NCI-H2196 (cell line): ENCODE data around the gene RBBP8NL.

Source experiments
- DNase-seq: peaks from one replicate; lab custom pipeline; 2025; ENCODE audit not compliant: unreplicated experiment; lab: John Stamatoyannopoulos, UW

RBBP8NL gene

DNA sequence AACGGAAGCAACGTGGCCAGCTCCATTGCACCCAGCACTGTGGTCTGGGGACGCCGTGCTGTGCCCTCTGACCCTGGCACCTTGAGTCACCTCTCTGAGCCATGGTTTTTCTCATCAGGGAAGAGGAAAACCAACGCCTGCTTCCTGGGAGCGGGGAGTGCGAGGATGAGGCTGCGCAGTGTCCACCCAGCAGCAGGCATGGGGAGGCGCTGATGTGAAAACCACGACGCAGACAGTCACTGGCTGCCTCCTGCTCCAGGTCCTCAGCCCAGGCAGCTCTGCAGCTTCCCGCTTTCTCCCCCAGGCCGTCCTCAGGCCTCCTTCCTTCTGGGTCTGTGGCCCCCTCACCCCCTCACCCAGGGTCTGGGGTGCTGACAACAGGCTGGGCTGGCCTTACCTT lies 34.5 kb upstream of the RBBP8NL start:
- DNase-seq, result no peak

DNA sequence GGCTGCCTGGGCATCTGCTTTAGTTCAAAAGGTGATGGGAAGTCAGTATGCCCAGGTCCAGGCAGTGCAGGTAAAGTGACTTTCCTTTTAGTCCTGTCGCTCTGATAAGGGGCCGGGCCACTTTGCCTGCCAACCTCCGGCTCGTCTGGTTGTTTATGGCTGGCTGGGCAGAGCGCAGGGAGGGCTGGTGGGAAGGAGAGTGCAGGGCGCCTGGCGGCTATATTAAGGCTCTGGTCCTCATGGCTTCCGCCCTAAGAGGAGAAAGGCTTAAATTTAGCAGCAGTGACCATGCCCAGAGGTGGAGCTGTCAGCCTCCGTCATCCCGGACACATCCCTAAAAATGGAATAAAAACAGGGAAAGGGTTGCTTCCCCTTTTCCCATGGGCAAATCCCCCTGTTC lies 33.8 kb upstream of the RBBP8NL start:
- DNase-seq, result no peak

DNA sequence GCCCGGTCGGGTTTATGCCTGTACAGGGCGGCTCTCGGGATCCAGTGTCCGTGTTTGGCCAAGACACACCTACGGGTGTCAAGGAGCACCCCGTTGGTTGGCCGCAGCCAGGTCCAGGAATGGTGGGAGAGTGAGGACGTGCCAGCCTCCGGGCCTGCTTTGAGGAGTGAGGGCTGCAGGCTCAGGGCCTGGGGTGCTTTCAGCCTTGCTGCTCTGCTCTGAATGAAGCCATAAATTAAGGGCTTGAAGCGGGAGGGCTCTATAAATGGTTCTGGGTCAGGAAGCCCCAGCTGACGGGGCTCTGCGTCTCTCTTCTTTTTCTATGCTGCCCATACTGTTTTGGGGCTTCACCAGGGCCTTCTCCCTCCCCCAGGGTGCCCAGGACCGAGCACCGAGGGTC lies 33.3 kb upstream of the RBBP8NL start:
- DNase-seq, result no peak

DNA sequence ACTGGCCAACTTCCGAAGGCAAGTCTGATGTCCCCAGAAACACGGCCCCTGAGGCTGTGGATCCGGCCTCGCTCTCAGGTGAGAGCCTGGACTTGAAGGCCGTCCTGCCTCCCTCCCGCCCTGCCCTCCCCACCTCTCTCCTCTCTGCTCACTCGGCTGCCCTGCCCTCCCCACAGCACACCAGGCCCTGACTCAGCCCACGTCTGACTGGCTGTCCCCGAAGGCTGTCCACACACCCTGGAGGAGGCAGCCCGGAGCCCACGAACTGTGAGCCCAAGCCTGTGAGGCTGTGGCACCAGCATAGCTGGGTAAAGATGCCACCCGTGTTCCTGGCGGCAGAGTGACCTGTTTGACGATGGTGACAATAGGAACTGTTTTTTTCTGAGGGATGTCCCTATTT lies 32.1 kb upstream of the RBBP8NL start:
- no peak for DNase-seq

DNA sequence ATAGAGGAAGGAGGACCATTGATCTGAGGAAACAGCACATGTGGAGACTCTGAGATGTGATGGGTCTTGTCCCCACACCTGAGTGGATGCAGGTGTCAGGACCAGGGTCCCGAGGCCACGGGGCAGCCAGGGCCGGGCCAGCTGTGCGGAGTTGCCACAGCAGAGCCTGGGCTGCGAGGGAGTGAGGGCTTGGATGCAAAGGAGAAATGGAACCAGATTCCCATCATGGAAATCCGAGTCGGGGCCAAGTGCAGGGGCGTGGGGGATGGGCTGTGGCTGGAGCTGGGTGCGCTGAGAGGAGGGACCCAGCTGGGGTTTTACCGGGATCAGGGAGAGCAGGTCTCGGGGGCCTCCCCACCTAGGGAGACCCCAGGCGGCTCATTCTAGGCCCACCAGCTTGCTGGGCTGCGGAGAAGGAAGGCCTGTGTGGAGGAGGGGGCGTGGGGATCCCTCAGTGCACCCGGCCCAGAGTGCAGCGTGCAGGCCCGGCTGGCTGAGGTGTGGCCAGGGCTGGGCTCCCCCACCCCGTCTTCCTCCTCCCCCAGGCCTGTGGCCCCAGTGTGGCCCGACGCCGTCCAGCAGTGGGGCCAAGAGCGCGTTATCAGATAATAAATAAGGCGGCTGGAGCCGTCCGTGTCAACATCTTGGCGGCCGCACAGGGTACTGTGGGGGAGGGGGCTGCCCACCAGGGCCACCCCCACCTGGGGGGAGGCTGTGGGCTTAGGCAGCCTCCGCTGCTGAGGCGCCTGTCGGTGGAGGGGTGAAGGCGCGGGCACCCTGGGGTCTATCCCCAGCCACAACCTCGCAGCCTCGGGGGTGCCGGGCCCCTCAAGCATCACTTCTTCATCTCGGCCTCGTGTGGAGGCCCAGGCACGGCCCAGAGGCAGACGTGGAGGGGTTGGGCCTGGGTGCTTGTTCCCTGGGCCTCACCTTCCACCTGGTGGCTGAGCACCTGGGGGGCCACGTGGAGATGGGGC lies 31.2 kb upstream of the RBBP8NL start:
- DNase-seq, result no peak

DNA sequence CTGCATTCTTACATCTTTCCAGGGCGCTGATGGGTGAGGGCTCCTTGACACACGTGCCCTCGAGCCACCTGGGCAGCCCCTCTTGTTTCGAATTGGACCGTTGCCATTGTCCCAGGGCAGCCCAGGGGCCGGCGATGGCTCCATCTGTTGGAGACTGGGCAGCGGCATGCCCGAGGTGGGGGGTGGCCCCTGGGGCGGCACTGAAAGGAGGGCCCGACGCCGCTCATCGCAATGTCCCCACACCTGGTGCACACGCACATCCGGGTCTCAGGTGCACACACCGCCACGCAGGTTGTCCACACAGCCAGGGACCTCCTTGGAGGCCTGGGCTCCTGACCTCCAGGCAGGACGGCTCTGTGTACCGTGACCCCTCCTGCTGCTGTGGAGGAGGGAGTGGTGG lies 30.5 kb upstream of the RBBP8NL start:
- DNase-seq, result no peak

DNA sequence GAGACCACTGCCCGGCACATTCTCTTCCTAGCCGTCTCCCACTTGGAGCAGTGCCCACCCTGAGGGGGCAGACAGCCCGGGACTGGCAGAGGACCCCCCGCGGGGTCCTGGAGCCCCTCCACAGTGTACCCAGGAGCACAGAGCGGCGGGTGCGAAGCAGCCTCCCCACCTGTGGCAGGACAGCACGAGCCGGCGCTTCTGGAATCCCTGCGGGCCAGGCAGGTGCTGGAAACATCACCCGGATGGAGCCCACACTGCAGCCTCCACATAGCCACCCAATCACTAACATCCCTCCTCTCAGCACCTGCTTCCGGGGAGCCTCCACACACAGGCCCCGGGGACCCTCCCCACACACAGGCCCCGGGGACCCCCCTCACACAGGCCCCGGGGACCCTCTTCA lies 29.8 kb upstream of the RBBP8NL start:
- DNase-seq, result no peak

DNA sequence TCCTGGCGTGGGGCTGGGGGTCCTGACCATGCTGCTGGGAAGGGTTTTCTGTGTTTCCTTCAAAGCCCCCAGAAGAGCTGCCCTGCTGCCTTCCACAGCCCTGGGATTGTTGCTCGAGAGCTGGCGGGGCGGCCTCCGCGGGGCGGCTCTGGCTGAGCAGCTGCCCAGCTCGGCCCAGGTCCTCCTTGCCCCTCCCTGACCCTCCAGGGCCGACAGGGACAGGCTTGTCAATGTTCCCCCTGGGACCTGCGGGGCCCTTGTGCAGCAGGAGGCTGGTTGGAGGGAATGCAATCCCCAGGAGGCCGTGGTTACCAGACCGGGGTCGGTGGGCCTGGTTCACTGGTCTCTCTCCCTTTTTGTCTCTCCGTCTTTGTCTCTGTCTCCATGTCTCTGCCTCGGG lies 28.6 kb upstream of the RBBP8NL start:
- DNase-seq, result no peak

DNA sequence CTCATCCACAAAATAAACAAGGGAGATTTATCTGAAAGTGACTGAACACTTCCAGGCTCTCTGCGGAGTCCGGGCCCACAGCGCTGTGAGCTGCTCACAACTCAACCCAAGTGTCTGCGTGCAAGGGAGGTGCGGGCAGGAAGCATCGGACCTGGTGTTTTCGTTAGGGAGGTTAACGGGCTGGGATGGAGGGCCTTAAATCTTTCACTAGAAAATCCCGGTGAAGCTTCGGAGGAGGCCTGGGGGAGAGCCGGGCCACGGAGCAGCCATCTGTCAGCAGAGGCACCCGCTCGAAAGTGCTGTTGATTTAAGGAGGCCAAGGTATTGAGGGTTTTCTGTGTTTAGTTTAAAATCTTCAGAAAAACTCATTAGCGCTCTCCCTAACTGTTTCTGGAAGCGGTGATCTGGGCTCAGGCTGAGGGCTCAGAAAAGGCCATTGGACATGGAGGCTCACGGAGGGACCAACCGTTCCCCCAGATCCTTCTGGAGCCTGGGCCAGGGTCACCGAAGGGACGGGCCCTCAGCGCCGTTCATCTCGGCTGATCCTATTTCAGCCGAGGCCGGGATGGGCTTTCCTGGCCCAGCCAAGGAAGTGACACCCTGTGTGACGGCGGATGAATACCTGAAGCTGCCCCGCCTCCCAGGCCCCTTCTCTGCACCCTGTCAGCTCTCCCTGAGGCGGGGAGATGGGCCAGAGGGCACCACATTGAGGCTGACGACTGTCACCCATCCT lies 27.7 kb upstream of the RBBP8NL start:
- no peak for DNase-seq

DNA sequence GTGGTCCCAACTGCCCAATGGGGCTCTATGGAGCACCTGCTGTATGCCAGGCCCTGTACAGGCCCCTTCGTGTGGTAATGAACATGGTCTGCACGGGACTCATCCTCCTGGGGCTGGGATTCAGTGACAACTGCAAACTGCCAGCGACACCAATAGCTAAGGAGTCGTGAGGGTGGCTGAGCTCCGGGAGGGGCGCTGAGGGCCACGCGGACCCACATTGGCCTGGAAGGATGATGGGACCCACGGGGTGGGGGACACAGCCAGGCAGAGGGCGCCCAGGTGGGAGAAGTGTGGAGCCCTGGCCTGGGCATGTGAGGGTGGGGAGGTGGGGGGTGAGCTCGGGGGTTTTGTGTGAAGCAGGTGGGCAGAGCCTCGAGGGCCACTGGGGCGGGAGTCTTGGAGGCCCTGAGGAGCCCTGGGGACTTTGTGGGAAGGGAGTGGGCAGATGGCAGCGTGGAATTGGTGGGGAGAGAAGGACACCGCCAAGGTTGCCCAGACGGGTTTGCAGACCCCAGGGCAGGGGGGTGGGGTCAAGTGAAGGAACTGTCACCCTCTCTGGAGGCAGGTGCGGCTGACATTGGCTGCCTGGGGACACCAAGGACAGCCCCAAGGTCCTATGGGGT lies 26.0 kb upstream of the RBBP8NL start:
- DNase-seq, result no peak

DNA sequence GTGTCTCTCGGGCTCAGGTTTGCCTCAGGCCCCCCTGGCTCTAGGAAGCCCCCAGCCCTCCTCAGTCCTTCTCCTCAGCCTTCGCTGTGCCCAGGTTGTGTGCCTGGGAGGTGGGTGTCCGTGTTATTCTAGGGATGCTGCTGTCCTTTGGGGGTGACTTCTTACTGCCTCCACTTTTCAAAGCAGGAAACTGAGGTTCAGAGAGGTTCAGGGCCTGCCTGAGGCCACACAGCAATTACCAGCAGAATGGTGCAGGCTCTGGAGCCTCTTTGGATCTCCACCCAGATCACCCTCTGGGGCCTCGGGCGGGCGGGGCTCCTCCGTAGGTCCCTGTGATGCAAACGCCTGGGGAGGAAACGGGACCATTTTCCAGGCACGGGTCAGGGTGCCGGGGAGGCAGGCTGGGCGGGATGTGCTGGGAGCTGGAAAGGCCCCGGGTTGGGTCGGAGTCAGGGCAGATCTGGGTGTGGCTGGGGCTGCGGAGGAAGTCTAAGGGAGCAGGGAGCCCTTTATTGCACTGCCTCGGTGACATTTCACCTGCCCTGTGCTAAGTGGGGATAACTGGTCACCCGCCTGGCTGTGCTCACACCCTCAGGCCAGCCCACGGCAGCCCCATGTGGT lies 25.2 kb upstream of the RBBP8NL start:
- no peak for DNase-seq

DNA sequence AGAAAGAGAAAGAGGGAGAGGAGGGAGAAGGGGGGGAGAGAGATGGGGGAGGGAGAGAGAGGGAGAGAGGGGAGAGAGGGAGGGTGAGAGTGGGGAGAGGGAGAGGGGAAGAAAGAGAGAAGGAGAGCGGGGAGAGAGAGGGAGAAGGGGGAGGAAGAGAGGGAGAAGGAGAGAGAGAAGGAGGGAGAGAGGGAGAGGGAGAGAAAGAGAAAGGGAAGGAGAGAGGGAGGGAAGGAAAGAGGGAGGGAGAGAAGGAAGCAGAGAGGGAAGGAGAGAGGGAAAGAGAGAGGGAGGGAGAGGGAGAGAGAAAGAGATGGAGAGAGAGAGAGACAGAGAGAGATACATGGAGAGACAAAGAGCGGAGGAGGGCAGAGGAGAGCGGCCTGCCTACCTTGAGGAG lies 24.6 kb upstream of the RBBP8NL start:
- no peak for DNase-seq

DNA sequence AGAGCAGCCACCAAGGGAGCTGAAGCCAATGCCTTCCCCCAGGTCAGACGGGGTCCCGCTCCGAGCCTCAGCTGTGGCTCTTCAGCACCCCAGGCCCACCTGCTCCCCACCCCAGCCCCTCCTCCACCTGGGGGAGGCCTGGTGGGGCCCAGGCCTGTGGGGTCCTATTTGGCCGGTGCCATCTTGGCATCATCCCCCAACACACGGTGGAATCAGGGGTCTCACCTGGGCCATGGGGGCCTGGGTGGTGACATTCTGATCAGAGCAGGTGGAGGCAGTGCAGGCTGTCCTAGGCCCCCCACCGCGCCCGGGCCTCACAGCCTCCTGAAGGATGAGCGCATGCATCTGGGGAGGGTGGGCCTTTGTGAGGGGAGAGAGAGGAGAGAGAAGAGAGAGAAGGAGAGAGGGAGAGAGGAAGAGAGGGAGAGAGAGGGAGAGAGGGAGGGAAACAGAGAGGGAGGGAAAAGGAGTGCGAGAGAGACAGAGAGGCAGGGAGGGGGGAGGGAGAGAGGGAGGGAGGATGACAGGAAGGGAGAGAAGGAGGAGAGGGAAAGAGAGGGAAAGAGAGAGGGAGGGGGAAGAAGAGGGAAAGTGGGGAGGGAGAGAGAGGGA lies 23.9 kb upstream of the RBBP8NL start:
- no peak for DNase-seq

DNA sequence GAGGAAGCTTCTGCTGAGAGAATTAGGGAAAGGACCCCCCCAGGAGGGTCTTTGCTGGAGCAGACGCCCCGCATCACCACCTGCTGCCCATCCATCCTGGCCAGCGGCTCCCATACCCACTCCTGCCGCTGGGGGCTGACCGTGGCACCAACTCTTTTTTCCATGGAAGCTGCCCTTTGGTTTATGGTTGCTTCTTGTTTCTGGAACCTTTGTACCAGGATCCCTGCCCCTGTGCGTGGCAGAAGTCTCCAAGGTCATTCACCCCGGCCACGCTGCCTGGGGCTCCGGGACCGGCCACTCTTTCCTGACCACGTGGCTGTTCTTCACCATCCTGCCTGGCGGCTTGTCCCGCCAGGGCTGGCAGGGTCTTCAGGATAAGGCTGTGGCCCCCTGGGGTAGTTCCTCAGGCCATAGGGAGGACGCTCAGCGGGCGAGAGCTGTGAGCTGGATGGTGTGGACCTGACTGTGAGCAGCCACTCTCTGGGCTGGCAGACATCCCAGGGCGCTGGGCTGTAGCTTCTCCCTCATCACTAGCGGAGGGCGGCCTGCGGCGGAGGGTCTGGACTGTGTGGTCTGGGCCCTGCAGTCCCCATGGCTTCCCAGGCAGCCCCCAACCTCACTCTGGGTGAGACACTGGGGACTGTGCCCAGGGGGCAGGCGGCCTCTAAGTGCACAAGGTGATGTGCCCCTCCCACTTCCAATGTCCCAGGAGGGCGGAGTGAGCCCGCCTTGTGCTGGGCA lies 22.8 kb upstream of the RBBP8NL start:
- no peak for DNase-seq

DNA sequence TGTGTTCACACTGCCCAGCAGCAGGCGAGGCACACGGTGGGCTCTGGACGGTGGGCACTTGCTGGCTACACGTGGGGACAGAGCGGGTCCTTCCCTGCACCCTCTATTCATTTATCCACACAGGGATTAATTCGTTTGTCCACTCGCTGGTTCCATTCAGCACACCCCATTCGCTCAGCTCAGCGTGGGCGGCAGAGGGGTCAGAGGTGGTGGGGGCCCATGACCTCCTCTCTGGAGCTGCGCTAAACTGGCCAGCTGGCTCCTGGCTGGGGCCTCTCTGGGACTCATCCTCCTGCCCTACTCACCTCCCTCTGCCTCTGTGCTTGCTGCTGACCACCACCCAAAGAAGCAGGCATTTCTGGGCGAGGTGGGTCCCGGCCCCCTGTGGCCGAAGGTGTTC lies 21.4 kb upstream of the RBBP8NL start:
- no peak for DNase-seq

DNA sequence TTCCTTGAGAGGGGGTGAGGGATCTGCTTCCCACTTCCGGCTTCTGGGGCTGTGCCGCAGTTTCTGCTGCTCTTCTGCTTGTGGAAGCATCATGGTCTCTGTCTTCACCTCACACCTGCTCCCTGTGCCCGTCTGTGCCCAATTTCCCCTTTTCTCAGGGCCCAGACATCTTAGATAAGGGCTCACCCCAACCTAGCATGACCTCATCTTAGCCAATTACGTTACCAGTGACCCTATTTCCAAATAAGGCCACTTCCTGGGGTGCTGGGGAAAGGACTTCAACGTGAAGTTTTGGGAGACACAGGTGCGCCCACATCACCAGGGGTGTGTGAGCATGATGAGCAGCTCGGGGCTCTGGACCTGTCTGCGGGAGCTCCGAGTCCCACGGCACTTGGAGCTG lies 20.7 kb upstream of the RBBP8NL start:
- no peak for DNase-seq

DNA sequence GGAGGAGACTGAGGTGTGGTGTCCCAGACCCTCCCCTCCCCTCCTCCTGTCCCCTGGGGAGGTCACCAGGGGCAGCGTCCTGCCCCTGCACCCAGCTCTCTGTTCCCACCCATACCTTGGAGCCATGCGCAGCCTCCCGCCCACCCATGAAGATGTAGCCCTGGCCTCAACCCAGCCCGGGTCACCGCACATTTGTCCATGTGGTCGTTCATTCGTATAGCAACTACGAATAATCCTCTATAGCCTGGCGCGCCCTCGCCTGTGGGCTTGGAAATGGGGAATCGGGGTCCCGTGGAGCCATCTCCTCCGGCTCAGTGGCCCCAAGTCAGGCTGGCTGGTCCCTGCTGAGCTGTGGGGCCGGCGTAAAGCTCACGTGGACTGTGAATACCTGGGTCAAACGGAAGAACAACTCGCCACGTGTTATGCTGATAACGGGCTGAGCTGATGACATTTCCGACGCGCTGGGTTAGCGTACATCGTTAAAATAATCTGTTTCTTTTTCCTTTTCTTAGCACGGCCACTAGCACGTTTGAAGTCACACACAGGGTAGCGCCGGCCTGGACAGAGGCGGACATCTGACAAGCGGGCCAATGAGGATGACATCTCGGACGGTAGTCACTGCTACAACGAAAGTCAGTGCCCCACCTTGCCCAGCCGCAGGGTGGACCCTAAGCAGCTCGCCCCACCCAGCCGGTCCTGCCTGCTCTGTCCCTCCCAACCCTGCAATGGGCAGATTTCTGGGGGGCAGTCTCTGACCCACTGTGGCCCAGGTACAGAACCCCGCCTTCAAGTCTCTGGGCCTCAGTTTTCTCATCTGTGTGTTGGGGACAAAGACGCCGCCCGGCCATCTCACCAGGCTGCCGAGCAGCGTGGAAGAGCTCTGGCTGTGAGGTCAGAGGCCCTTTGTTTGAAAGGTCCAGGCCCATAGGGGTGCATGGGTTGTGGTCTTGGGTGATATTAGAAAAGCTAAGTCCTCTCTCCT lies 19.8 kb upstream of the RBBP8NL start:
- no peak for DNase-seq

DNA sequence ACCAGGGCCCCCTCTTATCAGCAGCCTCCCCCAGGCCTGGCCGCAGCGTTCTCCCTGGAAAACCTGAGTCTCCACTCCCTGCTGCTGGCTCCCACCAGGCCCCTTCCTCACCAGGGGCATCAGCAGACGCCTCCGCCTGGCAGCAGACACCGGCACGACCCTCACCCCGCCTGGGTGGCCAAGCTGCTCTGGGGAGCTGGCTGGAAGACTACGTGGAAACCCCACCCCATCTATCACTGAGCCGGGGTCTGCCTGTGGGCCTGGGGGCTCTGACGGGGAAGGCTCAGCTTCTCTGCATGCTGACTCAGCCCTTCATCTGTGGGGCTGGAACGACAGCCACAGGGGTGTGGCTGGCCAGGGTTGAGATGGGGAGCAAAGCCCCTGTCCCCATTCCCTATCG lies 19.1 kb upstream of the RBBP8NL start:
- no peak for DNase-seq
